ENCODE results near the gene ZNF324B. TPM values are rescaled to one million over a fixed set of nuclear protein-coding genes. Genes with fewer than 3 reads are reported as not detected.

Gene ZNF324B
- total and polyA plus RNA-seq, 2 of the 8 experiments (the other 6 are each of a cell fraction or from before 2014, with no cell fraction given), result 2.9 to 6.0 TPM

- TF ChIP-seq CTCF (IDR thresholded peaks at IDR 0.05; ENCODE audit: control extremely low read depth in 1 of 3, insufficient read depth in 1 of 3, low read depth in 1 of 3, low read length in 3 of 3) (peak in 1 of 3 experiments; percentile 16; a peak in 1 of 4 replicates), POLR2A (IDR thresholded peaks at IDR 0.05; ENCODE audit: control extremely low read depth in 1 of 2, low read depth in 2 of 2, low read length in 2 of 2) (no peak), TAF1 (IDR thresholded peaks at IDR 0.05; ENCODE audit: low read depth, low read length) (peak; percentile 45; the same call in 1 of the 2 replicates), POU5F1 (IDR thresholded peaks at IDR 0.05; ENCODE audit: low read depth, low read length) (no peak), KDM4A (IDR thresholded peaks at IDR 0.05; ENCODE audit: low read depth, low read length, severe bottlenecking) (peak; percentile 85), EP300 (IDR thresholded peaks at IDR 0.05; ENCODE audit: borderline replicate concordance in 1 of 2, low read depth in 2 of 2, low read length in 2 of 2) (no peak), ASH2L (IDR thresholded peaks at IDR 0.05; ENCODE audit: low read length) (peak; percentile 39), NANOG (IDR thresholded peaks at IDR 0.05; ENCODE audit: insufficient read depth, low read depth, low read length, poor library complexity, severe bottlenecking) (no peak), TBP (IDR thresholded peaks at IDR 0.05; ENCODE audit: low read depth, low read length) (peak; percentile 13; the same call in 1 of the 2 replicates), SP1 (IDR thresholded peaks at IDR 0.05; ENCODE audit: low read depth, low read length) (peak; percentile 81), SAP30 (IDR thresholded peaks at IDR 0.05; ENCODE audit: insufficient read depth, insufficient replicate concordance, low read length) (peak; percentile 31), KDM1A (IDR thresholded peaks at IDR 0.05; ENCODE audit: borderline replicate concordance, low read length) (no peak), RFX5 (IDR thresholded peaks at IDR 0.05; ENCODE audit: borderline replicate concordance, low read depth, low read length) (no peak), ATF2 (IDR thresholded peaks at IDR 0.05; ENCODE audit: low read length) (no peak), GABPA (IDR thresholded peaks at IDR 0.05; ENCODE audit: borderline replicate concordance, insufficient read depth, low read length) (peak; percentile 94), EGR1 (IDR thresholded peaks at IDR 0.05; ENCODE audit: borderline replicate concordance, low read depth, low read length) (no peak), MAX (IDR thresholded peaks at IDR 0.05) (peak; percentile 41; the same call in 1 of the 2 replicates), RBBP5 (IDR thresholded peaks at IDR 0.05; ENCODE audit: borderline replicate concordance, low read depth, low read length) (no peak; the same call in 1 of the 2 replicates), SIRT6 (IDR thresholded peaks at IDR 0.05; ENCODE audit: low read length) (no peak)
Measured at GRCh38 chr19:58451358-58452101, at the start of gene ZNF324B (continued).

All from H1 (cell line).